ELF-1 (cell line): ENCODE data around the gene TMEM150B.
A peak's percentile ranks its signal among the peaks of the same experiment; 100 is the strongest.

ENCODE experiments used
- DNase-seq: peaks from one replicate; pipeline ENCODE4 v3.0.0-alpha.2; 2016; ENCODE audit warnings: low read depth, low spot score

Gene TMEM150B, protein sequence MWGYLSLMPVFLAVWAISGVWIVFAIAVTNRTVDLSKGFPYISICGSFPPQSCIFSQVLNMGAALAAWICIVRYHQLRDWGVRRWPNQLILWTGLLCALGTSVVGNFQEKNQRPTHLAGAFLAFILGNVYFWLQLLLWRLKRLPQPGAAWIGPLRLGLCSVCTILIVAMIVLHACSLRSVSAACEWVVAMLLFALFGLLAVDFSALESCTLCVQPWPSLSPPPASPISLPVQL

DNA sequence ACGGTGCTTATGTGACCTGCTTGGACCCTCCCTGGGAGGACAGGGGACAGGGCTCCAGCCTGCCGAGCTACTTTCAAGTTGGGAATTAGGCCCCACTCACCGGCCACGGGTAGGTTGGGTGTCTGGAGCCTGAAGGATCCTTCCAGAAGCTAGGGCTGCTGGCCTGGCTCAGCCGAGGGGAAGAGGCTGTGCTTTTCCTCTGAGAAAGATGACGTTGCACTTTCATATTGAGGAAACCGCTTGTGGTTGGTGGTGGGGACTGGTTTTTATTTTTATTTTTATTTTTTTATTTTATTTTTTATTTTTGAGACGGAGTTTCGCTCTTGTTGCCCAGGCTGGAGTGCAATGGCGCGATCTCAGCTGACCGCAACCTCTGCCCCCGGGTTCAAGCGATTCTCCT is at the start of gene TMEM150B:
TSS of gene TMEM150B (minus strand) at position 170 of the 400 bp plus-strand sequence. CDS start 4,305 bp downstream, outside the sequence.
- no peak for DNase-seq

DNA sequence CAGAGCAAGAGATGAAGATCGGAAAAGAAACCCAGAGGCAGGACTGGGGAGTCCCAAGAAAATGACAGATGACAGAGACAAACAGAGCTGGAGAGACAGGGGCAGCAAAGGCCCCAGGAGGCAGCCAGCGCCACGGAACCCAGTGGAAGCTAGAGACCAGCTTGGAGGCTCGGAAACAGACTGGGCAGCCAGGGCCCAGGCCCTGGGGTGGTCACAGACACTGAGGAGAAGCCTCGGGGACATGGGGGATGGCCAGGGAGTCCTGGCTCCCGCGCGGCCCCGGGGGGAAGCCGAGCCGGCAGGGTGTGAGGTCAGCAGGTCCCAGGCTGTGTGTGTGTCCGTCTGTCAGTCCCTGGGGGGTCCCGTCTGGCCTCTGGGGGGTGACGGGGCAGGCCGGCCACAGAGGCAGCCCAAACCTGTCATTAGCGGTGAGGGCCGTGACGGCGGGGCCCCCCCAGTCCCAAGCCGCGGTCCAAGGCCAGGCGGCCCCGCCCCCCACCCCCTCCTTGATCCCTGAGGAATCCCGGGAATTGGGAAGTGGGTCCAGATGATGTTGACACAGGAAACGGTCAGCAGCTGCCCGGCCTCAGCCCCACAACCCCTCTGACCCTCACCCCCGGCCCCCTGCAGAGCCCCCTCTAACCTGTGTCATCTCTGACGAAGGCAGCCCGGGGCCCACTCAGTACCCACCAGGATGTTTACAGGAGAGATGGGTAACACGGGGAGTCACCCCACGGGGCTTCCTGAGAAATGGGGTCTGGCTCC is 49.0 kb upstream of the TMEM150B start:
- DNase-seq = no peak

DNA sequence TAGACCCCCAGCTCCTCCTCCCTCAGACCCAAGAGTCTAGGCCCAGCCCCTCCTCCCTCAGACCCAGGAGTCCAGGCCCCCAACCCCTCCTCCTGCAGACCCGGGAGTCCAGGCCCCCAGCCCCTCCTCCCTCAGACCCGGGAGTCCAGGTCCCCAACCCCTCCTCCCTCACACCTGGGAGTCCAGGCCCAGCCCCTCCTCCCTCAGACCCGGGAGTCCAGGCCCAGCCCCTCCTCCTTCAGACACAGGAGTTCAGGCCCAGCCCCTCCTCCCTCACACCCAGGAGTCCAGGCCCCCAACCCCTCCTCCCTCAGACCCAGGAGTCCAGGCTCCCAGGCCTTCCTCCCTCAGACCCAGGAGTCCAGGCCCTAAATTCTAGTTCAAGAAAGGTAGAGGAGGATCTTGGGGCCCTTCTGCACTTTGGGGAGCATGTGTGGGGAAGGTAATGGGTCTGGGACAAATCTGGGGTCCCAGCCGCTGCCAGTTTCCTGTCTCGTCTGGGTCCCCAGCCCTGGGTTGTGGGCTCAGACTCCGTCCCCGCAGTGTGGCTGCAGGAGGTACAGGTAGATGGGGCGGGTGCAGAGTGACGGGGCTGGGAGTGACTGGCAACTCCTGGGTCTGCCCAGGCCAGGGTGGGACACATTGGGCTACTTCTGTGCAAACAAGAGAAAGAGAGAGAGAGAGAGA is 48.3 kb upstream of the TMEM150B start:
- no peak for DNase-seq

DNA sequence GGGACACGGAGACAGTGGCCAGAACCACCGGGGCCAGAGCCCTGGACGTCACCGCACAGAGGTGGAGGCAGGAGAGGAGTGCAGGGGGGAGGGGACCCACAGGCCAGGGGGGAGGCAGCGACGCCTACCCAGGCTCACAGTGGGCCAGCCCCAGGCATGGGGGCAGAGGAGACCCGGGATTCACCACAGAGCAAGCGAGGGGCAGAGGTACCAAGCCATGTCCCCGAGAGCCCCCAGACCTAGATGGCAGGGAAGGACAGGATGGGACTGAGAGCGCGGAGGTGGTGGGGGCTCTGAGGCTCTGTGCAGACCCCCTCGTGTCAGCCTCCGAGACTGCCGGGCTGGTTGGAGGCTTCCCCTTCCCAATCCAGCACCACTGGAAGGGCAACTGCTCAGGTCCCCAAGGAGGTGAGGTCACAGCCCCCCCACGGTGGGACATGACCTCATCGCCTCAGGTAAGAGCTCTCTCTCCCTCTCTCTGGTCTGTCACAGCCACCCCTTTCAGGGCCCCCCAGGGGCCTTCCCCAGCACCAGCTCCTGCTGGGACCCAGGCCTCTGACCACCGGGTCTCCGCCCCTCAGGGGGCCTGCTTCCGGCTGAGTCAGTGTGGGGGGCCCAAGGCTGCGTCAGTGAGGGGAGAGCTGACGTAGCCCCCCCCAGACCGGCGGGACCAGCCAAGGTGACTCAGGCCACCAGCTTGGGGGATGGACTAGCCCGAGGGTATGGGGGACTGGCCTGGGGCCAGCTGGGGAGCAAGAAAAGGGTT is 47.4 kb upstream of the TMEM150B start:
- DNase-seq = no peak

DNA sequence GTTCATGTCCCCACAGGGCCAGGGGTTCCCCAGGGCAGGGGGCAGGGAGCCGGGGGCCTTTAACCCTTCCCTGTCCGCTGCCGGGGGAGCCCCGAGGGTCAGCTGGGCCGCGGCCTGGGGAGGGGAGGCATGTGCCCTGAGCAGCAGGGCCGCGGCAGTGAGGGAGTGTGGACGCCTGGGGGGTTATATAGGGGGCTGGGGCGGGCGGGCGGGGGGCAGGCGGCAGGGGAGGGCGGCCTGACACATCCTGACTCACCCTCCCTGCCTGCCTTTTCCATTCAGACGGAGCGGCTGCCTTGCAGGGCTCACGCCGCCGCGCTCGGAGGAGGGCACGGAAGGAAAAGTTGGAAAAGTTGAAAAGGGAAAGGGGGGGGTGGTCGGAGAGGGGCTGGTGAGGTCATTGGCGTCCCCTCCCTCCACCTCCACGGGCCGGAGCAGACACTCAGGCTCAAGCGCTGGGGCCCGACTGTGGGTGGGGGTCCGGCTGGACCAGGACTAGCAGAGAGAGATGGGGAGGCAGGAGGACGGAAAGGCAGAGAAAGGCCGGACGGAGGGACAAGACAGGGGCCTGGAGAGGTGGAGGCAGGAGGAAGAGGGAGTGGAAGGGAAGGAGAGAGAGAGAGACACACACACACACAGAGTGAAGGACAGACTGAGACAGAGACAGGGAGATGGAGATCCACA is 45.3 kb upstream of the TMEM150B start, which contains the start of gene IL11:
TSS of gene IL11 (minus strand) at position 159 of the 684 bp plus-strand sequence. CDS start at position 6, 153 bp downstream.
- DNase-seq = no peak

DNA sequence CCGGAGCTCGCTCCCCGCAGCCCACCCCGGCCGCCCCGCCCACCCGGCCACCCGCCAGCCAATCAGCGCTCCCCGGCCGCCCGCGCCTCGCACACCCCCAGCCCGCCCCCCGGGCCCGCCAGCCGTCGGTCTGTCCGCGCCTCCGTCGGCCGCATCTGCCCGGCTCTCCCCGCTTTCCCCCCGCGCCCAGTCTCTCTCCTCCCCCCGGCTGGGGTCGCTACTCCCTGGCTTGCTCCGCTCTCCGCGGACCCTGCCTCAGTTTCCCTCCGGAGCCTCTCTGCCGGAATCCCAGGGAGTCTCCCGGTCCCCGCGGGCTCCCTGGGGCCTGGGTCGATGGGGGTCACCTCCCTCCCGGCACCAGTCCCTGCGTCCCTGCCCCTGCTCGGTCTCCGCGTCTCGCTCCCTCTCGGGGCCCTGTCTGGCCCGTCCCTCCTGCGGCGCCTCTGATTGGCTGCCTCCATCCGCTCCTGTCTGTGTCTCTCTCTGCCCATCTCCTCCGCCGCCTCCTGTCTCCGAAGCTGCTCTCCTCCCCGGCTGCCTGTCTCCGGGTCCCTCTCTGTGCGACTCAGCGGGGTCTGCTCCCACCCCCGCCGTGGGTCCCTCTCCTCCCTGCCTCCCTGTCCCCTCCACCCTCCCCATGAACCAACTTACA is 44.6 kb upstream of the TMEM150B start:
- peak; percentile 85 for DNase-seq

DNA sequence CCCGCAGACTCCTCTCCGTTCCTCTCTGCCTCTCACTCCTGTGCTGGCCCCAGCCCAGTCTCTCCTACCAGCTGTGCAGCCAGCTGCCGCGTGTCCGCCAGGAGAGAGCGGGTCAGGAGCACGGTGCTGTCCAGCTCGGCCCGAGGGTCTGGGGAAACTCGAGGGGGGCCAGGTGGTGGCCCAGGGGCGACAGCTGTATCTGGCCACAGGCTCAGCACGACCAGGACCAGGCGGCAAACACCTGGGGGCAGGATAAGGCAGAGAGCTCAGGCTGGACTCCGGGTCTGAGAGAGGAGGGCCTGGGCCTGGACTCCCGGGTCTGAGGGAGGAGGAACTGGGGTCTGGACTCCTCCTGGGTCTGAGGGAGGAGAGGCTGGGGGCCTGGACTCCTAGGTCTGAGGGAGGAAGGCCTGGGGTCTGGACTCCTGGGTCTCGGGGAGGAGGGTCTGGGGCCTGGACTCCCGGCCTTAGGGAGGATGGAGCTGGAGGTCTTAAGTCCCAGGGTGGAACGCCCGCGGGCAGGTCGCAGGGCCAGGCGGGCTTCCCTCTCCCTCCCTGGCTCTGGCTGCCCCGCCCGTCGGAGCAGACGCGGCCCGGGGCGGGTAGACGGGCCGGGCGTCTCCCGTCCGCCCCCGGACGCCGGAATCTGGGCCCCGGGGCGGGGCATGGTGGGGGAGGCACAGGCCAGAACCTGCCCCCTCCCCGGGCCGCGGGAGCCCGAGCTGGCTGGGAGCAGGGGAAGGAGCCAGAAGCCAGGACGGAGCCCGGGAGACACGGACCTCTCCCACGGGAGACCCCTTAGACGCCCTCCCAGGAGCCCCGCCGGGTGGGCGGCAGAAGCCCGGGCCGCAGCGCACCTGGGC is 43.8 kb upstream of the TMEM150B start:
- peak; percentile 79 for DNase-seq

DNA sequence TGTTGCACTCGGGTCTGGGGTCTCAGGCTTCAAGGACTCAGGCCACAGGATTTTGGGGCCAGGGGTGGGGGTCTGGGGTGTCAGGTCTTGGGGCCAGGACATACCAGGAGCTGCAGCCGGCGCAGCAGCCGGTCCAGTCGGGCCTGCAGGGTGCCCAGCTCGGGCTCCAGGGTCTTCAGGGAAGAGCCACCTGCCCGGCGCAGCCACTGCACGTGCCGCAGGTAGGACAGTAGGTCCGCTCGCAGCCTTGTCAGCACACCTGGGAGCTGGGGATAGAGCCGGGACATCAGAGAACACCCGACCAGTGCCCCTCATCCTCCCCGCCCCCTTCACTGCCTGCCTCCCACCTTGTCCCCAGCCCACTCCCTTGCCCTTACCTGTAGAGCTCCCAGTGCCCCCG is 43.0 kb upstream of the TMEM150B start:
- DNase-seq = no peak

DNA sequence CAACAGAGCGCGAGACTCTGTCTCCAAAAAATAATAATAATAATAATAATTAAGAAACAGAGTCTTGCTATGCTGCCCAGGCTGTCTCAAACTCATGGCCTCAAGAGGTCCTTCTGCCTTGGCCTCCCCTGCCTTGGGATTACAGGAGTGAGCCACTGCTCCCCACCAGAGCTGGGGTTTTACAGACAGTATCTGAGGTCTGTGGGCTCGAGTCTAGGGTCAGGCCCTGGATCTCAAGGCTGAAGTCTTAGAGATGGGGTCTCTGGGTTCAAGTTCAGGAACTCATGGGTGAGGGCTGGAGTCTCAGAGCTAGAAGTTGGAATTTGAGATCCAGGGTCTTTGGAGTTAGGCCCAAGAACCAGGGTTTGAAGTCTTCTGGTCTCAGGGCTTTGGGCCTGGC is 41.6 kb upstream of the TMEM150B start:
- DNase-seq = no peak

DNA sequence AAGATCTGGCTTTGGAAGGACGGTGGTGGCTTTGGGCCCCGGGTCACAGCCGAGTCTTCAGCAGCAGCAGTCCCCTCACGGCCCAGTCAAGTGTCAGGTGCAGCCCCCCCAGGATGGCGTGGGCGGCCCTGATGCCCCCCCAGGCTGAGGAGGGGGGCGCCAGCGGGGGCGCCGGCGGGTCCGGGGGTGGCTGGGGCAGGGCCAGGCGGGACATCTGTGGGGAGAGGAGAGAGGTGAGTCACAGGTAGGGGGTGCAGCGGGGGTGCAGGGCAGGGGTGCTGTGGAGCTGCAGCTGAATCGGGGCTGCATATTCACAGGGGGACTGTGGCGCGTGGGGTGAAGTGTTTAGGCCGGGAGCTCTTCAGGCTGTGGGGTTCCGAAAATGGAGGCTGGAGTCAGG is 40.8 kb upstream of the TMEM150B start:
- DNase-seq = no peak

DNA sequence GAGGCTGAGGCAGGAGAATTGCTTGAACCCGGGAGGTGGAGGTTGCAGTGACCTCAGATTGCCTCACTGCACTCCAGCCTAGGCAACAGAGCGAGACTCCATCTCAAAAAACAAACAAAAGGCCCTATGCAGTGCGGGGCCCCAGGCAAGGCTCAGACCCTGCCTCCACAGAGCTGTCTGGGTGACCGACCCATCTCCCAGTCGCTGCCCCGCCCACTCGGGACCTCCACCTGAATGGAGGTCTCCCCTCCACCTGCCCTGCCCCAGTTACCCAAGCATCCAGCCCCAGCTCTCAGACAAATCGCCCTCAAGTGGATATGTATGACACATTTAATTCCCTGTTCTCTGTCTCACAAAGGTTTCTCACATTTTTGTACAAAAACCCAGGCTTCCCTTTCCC is 40.1 kb upstream of the TMEM150B start:
- no peak for DNase-seq

DNA sequence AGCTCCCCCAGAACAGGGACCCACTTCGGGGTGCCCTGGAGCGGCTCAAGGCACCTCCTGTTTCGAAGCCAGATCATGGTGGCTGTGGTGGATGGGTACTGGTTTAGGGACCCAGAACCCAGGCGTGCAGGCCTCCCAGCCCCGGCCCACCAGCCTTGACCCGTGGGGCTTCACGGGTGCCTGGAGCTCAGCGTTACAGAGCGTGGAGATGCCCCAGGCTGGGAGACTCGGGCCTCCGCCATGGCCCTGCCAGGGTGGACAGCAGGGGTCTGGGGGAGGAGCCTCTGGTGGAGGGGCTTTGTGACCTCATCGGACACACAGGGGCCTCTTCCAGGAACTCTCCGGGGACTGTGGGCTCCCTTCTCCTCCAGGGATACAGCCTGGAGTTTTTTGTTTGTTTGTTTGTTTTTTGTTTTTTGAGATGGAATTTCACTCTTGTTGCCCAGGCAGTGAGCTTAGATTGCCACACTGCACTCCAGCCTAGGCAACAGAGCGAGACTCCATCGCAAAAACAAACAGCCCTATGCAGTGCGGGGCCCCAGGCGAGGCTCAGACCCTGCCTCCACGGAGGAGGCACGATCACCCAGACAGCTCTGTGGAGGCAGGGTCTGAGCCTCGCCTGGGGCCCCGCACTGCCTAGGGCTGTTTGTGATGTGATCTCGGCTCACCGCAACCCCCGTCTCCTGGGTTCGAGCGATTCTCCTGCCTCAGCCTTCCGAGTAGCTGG is 38.0 kb upstream of the TMEM150B start, which contains the start of gene GARIN5B:
TSS of gene GARIN5B (minus strand) at position 271 of the 727 bp plus-strand sequence. CDS start at position 77, 194 bp downstream.
- peak; percentile 50 for DNase-seq

DNA sequence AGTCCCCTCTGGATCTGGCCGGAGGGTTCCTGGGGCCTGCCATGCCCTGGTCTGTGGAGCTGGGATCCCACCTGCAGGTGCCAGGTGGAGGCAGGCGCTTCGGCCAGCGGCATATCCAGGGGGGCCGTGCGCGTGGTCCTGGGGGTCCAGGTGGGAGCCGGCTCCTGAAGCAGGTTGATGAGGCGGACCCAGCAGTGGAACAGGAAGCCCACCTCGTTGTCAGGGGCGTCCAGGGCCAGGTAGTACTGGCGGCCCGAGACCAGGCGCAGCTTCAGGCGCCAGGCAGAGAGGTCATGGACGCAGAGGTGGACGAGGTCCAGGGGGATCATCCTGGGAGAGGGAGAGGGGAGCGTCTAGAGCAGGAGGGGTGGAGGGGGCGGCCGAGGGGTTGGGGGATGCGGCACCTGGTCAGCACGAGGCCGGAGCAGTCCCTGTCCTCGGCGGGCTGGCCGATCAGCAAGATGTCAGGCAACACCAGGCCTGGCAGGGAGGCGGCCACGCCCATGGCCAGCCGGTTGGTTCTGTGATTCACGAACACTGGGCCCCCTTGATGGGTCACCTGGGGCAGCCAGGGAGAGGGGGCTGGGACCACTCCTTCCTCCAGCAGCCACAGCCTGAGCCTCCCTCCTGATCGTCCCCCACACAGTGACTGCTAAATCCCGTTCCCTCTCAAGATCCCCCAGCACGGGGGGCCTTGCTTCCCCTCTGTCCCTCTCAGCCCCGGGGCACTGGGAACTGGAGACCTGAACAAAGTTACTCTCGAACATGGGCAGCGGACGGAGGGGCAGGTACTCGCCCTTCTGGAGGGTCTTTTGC is 37.2 kb upstream of the TMEM150B start:
- no peak for DNase-seq

DNA sequence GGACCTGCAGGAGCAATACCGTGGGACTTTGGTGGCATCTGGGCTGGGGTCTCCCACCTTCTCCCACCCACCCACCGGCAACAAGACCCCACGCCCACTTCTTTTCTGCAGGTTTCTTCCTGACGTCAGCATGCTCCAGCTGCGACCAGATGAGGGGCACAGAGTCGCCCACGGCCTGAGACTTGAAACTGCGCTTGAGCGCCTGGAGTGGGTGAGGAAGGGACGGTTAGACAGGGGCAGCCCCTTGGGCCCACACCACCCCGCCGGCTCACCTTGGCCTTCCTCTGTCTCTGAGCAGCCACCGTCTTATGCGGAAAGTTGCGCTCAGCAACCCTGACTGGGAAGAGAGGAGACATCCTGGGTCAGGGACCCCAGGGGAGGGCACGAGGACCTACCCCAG is 35.8 kb upstream of the TMEM150B start:
- no peak for DNase-seq

DNA sequence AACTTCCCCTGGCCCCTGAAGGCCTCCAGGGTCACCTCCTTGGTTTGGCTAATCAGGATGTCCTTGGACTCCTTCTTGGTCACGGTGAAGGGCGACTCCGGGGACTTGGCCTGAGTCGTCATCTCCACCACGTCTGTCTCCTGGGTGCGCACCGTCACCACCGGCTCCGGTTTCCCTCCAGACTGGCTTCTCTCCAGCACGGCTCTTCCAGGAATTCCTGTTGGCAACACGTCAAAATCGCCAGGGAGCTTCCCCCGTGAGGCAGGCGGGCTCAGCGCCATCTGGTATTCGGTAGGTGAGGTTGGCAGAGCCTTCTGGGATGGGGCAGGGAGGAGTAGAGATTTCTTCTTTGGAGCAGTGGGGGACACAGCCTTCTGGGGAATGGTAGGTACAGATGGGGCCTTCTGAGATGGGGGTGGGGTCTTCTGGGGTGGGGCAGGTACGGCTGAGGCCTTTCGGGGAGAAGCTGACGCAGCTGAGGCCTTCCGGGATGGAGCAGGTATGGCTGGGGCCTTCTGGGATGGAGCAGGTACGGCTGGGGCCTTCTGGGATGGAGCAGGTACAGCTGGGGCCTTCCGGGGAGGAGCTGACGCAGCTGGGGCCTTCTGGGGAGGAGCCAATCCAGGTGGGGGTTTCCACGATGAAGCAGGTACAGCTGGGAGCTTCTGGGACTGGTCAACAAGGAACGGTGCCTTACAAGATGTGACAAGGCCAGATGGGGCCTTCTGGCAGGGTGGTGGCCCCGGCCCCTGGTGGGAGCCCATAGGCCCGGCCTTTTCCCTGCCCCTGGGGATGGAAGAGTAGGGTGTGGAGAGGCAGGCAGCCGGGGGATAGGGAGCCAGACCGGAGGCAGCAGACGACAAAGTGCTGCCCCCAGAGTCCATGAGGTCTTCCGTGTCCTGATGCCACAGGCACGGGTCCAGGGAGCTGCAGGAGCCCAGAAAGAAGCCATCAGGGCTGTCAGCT is 34.1 kb upstream of the TMEM150B start:
- DNase-seq = no peak

DNA sequence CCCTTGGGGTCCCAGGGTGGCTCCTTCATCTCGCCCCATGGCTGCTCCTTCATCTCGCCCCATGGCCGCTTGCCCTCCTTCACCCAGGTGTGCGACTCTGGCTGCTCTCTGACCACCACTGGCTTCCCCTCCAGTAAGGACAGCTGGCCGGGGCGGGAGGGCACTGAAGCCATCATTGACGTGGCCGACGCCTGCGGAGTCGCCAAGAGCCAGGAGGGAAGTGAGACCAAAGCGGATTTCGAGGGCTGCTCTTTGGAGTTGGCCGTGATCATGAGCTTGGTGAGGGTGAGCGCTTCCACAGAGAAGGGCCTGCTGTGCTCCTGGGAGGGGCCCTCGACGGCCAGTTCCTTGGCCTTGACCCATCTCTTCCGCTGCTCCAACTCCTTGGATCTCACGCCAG is 33.4 kb upstream of the TMEM150B start:
- DNase-seq = no peak
